LHCN-M2 (cell line): Measurements from ENCODE around the gene STRBP. TPM values are rescaled to one million over a fixed set of nuclear protein-coding genes. Genes with fewer than 3 reads are reported as not detected.
"Not testable (repeated sequence)": the region's sequence is repeated elsewhere in the genome, so short reads cannot be mapped to it uniquely, and the experiment has no call there.

Experiments
- DNase-seq: peaks from one replicate; pipeline ENCODE4 v3.0.0-alpha.2; 2012; ENCODE audit warnings: low read depth
- total RNA-seq: library from RNA; depleted of rRNA; stranded (reverse); fragments of >200 nt; gene quantifications from 2 replicates; pipeline ENCODE4 v1.2.3, GENCODE V29; 2014

Gene STRBP
- total RNA-seq, 1 experiment from 2014 or later = 2.8 TPM

DNA sequence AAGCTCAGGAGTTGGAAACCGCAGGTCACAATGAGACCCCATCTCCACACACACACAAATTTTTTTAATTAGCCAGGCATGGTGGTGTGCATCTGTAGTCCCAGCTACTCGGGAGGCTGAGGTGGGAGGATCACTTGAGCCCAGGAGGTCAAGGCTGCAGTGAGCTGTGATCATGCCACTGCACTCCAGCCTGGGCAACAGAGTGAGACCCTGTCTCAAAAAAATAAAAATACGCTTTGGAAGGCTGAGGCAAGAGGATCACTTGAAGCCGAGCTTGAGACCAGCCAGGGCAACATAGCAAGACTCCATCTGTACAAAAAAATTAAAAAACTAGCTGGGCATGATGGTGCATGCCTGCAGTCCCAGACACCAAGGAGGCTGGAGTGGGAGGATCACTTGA, 19.2 kb downstream of the STRBP start:
- not testable (repeated sequence) for DNase-seq

DNA sequence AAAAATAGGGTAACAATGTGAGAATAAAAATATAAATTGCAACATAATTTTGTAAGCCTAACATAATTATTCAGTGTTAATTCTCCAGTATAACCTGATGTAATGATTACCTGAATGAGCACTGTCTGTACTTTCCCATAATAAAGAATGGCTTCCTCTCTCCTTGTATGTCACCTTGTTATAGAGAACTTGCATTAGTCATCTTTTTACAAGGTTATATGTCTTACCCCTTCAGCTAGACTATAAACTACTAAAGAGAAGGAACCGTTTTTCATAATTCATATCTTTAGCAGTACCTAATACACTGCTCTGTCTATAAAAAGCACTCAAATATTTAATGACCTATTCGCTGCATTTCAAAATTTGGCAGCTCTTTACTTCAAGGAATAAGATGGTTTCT, 19.8 kb downstream of the STRBP start:
- DNase-seq = no peak

DNA sequence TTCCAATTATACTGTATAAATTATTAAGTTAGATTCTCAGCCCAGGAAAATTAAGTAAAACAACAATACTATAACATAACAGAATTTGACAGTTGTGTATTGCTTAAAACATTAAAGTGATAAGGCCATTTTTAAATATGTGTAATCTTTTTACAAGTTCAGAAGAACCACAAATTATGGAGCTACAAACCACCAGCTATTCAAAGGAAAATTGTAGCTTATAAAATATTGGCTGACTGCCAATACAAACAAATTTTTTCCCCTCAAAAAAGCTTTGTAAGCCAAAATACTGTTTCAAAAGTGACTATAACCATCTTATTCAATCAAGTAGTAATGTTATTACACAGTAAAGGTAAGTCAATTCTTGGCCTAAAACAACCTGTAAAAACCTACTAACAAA, 21.9 kb downstream of the STRBP start:
- peak; percentile 7 for DNase-seq

DNA sequence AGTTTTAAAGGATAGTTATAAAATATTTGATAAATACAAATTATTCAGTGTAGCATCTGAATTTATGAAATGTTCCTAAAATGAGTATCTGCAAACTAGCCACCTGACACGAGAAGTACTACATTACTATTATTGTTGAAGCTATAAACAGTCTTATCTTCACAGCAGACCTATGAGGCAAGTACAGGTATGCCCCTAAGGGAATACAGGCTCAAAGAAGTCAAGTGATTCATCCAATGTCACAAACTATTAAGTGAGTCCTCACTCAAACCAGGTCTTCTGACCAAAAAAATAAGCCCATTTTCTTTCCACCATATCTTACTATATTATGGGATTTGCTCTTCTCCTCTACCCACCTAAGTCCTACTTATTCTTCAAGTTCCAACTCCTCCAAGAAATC, 28.7 kb downstream of the STRBP start:
- no peak for DNase-seq

DNA sequence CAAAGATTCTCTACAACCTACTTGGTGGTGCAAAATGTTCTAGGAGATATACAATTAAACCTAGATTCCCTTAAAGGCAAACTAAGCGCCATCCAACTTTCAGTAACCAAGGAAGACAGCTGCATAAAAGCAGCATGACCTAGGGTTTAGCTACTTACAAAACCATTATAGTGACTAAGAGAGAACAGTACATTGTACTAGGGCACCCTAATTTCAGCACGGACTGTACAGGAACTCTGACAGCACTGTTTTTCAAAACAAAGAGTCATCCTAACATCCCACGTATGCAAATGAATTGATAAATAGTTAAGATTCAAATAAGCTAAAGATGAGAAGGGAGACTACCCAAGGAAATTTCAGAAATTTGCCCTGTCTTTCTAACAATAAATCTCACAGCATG, 30.0 kb downstream of the STRBP start:
- peak; percentile 38 for DNase-seq

DNA sequence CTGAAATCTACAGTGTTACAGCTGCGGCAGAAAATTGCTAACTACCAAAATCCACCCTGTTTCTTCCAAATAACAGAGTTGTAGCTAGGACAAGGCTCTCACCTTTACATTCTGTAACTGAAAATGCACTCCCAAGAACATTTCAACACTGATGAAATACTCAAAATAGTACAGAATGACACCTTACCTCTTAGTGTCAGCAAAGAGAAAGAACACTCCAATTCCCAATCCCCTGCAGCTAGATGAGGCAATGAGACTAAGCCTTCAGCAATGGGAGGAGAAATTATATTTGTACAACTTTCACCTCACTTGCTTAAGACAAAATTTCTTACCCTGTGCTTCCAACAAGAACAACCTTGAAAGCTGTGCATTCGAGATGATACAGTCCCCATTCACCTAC, 31.2 kb downstream of the STRBP start:
- no peak for DNase-seq

DNA sequence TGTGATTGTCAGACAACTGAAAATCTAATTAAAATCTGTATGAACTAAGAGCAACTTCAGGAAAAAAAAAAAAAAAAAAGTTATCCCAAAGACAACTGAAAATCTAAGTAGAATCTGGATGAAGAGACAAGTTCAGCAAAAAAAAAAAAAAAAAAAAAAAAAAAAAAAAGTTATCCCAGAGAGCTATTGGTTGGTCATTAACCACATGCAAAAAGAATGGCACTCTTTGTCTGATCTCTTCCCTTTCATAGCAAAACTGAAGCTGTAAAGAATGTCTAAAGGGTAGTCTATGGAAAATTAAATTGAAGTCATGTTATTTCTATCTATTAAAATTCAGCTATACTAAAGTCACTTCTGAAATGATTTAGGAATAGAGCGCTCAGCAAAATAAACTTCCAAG, 32.9 kb downstream of the STRBP start:
- no peak for DNase-seq

DNA sequence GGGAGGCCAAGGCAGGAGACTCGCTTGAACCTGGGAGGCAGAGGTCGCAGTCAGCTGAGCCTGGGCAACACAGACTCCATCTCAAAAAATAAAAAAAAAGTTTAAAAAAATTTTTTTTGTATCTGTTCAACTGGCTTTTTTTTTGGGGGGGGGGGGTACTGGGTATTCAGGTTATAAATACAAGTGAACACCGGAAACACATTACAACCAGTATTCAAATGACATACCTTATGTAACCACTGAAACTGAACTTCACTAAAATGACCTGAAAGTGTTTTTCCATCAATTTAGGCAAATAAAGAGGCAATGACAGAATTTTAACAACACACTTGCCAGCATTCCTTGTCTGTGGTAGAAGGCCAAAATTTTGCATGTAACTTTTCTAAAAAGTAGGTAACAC, 33.5 kb downstream of the STRBP start:
- DNase-seq = no peak

DNA sequence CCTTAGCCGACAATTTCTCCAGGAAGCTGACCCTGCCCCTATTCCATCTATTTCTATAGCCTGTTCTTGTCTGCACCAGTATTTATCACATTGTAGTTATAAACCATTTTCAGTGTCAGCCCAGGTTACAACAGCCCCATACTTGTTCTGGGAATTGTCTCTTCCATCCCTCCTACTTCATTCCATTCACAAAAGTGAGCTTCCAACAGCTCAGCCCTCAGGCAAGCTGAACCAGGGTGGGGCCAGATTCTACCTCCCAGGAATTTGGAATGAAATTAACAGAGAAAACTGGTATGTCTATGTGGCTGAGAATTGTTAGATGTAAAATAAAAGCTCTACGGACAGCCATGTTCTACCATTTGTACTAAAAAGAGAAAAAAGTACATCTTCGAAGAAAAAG, 36.1 kb downstream of the STRBP start:
- no peak for DNase-seq

DNA sequence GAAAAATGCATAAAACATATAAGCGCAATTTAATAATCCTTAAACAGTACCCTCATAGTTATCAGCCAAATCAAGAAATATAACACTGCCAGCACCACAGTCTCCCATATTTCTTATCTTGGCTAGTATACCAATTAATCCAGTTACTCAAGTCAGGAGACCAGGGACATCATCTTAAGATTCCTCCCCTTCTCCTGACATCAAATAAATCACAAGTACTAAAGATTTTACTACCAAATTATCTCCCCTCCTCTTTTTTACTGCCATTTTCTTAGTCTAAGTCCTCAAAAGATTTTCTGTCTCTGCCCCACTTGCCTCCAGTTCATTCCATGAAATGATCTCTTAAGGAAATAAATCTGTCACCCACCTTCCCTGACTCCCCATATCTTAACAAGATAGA, 37.0 kb downstream of the STRBP start:
- DNase-seq = no peak

DNA sequence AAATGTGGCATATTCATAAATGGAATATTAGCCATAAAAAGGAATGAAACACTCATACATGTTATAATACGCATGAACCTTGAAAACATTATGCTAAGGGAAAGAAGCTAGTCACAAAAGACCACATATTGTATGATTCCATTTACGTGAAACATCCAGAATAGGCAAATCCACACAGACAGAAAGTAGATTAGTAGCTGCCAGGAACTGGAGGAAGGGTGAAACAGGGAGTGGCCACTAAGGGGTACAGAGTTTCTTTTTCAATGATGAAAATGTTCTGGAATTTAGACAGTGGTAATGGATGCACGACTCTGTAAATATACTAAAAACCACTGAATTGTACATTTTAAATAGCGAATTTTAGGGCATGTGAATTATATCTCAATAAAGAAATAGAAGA, 39.4 kb downstream of the STRBP start:
- DNase-seq = no peak

DNA sequence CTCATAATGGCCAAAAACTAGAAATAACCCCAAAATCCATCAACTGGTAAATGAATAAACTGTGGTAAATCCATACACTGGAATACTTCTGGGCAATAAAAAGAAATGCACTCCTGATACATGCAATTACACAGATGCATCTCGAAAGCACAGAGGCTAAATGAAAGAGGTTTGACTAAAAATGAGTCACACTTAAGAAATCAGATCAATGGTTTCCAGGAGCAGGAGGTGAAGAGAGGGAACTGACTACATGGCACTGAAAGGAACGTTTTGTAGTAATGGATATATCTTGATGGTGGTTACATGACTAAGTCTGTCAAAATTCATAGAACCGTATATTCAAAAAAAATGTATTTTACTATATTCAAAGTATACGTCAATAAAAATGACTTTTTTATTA, 42.4 kb downstream of the STRBP start:
- no peak for DNase-seq

DNA sequence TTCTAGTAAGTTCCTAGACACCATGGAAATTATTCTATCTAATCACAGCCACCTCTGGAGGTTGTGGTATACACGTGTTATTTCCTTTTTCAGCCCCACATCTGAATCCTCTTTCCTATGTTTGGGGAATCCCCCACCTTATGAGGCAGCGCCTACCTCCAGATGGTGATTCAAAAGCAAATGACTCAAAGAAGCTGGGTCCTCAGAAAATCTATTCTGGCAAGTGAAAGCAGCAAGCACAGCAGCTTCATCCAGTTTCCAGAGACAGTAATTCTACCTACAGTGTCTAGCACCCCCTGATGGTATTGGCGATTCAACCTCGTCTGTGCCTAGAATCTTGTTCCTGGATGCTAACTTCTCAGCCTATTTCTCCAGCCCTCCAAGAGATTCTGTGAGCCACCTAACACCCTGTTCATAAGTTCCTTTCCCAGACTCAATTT, 43.0 kb downstream of the STRBP start:
- DNase-seq = peak; percentile 47

DNA sequence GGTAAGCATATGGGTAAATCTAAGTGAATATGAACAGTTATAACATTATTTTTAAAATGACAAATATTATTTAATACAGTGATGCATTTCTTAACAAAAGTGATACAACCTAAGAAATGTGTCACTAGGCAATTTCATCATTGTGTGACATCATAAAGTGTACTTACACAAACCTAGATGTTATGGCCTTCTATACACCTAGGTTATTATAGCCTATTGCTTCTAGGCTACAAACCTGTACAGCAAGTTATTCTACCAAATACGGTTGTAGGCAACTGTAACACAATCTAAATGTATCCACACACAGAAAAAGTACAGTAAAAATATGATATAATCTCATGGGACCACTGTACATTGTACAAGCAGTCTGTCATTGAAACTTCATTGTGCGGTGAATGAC, 48.3 kb downstream of the STRBP start:
- DNase-seq = no peak

DNA sequence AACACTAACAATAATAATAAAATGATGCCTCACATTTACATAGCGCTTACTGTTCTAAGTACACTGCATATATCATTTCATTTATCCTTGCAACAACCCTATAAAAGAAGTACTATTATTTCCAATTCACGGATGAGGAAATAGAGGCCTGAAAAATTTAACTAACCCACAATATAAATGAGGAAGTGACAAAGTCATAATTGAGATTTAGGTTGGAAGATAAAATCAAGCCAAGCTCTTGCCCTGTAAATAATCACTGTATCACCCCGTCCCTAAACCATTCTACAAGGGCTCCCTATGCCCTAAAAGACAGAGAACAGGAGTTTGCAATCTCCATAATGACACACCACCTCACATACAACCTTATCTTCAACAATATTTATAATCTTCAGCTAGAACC, 49.6 kb downstream of the STRBP start:
- no peak for DNase-seq

DNA sequence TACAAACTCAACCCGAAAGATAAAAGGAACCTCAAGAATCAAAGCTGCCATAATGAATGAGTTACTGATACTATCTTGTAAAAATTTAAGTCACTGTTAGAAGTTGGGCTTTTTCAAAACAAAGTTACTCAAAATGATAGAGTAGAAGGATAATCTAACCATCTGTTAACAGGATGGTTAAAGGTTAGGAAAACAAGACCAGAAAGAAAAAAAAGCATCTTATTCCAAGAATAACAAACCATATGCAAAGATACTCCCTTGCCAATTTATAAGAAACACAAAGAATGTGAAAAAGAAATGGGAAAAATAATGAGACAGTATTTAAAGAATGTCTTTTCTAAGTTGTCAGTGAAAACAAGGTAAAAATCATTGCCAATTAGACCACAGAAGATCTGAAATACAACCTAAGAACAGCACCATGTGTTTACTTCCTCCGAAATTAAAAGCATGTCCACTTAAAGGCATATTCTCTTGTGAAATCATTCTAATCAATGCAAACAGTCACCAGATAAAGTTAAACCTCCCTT, 51.2 kb downstream of the STRBP start:
- no peak for DNase-seq

DNA sequence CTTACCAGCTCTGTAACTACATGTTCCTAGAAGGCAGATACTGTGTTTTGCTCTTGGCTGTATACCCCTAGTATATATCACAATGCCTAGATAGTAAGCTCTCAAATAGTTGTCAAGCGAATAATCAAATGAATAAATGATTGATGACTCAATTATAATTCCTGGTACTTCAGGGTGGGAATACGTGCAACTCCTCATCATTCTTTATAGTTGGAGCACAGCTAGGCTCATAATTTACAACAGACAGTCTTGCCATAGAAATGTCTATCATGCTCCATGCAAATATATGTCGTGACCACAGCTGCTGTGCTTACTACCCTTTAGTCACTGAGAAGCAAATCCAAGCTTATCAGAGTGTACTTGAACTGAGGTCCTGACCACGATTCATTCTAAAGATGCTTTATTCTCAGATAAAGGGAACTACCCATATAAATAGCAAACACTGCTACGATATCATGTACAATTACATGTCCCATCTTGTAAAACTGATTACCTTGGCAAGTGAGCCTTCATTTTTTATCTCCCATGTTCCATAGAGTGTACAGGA, 52.1 kb downstream of the STRBP start:
- DNase-seq = no peak

DNA sequence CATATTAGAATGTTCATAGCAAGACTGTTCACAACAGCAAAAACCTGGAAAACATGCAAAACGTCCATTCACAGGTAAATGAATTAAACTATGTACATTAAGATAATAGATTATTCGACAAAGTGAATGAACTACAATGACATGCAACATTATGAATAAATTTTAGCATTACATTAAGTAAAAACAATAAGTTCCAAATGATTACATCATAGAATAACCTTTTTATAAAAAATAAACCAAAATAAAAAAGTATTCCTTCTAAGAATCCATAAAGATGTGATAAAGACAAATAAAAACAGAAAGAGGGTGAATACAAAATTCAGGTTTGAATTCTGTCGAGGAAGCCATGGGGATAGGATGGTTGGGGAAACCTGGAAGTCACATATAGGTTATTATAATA, 57.3 kb downstream of the STRBP start:
- no peak for DNase-seq

DNA sequence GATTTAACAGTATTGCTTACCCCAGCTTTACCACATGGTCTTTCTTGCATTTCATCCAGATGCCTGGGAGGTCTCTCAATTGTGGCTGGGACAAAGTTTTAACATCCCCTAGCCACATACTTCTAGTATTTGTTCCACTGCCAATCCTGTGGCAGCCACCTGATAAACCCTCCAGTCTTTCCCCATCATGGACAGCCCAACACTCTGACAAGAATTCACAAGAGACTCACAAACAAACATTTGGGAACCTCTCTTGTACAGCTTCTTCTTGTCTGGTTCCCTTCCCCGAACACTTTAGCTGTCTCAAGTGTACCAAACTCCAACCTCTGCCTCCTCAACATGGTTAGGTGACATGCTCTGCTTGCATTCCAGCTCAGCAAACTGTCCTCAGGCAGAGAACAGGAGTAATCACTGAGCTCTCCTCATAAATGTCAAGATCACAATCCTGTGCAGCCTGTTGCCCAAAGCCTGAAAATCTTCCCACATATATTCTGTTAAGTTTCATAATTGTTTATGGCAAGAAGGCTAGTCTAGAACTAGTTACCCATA, 59.7 kb downstream of the STRBP start:
- no peak for DNase-seq

DNA sequence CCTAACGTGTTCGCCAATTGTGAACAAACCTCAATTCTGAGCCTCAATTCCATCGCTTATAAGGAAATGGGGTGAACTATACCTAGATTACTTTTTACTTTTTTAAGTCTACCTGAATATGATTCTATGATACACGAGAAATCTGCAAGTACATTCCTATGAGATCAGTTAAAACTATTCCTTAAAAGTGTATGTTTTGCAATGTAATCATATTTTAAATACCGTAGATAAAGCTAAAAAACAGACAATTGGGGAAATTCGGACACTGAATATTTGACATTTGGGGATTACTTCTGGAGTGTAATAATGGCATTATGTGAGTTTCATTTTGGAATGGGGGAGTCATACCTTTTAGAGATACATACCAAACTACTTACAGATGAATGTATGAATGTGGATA, 62.3 kb downstream of the STRBP start:
- no peak for DNase-seq

DNA sequence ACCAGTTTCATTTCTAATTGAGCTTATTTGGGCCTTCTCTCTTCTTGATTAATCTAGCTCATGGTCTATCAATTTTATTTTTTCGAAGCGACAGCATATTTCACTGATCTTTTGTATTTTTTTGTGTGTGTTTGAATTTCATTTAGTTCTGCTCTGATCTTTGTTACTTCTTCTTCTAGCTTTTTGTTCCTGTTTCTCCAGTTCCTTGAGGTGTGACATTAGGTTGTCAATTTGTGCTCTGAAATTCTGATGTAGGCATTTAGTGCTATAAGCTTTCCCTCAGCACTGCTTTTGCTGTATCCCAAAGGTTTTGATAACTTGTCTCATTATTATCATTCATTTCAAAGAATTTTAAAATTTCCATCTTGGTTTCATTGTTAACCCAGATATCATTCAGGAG, 67.3 kb downstream of the STRBP start:
- no peak for DNase-seq

DNA sequence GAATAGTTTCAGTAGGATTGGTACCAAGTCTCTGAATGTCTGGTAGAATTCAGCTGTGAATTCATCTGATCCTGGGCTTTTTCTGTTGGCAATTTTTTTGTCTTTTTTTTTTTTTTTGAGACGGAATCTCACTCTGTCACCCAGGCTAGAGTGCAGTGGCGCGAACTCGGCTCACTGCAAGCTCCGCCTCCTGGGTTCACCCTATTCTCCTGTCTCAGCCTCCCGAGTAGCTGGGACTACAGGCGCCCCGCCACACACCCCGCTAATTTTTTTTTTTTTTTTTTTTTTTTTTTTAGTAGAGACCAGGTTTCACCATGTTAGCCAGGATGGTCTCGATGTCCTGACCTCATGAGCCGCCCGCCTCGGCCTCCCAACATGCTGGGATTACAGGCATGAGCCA, 67.9 kb downstream of the STRBP start:
- not testable (repeated sequence) for DNase-seq

DNA sequence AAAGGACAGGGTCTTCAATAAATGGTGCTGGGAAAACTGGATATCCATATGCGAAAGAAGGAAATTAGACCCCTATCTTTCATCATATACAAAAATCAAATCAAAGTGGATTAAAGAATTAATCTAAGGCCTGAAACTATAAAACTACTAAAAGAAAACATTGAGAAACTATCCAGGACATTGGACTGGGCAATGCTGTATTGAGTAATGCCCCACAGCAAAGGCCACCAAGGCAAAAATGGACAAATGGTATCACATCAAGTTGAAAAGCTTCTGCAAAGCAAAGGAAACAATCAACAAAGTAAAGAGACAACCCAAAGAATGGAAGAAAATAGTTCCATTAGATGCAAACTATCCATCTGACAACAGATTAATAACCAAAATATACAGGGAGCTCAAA, 72.3 kb downstream of the STRBP start:
- no peak for DNase-seq

DNA sequence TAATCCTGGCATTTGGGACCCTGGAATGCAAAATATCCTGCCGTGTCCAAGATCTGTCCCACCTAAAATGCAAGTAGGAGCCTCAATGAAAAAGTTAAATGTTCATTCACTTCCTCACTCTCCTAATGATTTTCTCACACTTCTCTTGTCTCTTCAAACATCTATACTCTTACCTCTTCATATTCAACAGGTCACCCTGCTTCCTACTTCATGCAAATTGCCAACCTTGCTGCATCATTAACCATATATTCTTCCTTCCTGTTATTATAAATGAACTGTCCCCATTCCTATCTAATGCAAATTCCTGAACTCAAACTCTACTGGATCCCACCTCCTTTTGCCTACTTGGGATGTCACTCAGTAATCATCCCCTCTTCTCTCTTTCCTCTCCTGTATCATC, 74.4 kb downstream of the STRBP start:
- DNase-seq = no peak
